GM21723 (cell line): Measurements from ENCODE around the gene LYZ.

ENCODE experiments used
- ATAC-seq: cut with Tn5 transposase; IDR thresholded peaks from one replicate; pipeline ENCODE4 v1.9.1; 2021; ENCODE audit warnings: mild to moderate bottlenecking, moderate library complexity; ENCODE audit not compliant: unreplicated experiment

Gene LYZ

DNA sequence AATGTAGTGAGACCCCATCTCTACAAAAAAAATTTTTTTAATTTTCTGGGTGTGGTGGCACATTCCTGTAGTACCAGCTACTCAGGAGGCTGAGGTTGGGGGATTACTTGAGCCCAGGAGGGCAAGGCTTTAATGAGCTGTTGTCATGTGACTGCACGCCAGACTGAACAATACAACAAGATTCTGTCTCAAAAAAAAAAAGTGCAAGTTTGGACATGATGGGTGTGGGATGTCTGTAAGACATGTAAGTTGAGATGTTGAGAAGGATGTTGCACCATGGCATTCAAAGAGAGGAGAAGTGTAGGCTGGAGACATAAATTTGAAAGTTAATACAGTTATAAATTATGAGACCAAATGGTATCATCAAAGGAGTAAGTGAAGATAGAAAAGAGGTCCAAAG, 34.9 kb downstream of the LYZ start:
- no peak for ATAC-seq

DNA sequence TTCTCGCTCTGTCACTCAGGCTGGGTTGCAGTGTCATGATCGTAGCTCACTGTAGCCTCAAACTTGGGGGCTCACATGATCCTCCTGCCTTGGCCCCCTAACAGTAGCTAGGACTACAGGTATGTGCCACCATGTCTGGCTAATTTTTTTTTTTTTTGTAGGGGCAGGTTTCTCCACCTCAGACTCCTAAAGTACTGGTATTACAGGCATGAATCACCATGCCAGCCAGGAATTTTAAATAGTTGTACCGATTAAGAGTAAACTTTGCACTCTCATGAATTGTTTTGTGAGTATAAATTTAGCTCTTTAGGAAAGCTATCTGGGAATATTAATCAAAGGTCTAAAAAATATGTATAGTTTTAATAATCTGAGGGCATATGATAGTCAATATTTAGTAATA, 36.9 kb downstream of the LYZ start:
- ATAC-seq, result no peak

DNA sequence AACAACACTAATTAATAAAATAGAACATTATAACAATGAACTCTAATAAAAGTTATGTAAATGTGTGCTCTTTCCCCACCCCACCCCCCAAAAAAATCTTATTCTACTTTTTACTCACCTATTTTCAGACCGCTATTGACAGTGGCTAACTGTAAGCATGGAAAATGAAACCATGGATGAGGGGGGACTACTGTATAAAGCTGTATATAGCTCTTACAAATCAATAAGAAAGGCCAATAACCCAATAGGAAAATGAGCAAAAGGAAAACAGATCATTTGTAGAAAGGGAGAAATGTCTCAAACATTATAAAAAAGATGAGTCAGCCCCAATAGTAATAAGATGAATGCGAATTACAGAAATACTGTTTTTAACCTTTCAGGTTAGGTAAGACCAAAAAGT, 38.7 kb downstream of the LYZ start:
- ATAC-seq, result no peak

DNA sequence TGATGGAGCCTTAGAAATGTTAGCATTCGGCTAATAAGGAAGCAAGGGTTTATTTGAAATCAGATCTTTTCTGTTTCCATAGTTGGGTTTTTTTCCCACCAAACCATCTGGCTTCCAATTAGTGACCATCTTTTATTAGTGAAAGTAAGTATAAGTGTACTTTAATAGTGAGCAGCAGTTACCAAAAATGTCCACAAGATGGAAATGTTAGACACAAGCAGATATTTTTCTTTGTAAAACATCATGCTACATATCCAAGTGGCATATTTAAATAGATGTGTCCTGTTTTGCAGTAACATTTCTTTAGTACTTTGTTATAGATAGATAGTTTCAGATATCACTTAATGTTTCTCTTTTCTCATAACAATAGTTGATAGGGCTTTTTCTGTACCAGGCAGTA, 40.2 kb downstream of the LYZ start:
- no peak for ATAC-seq

DNA sequence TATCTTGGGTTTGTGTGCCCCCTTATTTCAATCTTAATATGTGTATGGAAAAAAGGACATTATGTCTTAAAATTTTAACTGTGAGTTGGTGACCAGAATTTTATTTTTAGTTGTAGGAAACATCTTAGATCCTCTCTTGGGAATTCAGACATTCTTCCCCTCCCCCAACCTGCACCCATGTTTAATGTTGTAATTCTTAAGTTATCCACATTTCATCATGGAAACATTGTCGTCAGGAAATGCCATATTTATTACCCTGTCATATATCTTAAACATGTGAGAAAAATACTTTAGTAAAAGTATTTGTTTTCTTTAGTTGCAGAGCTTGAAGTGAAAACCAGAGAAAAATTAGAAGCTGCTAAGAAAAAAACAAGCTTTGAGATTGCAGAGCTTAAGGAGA, 41.6 kb downstream of the LYZ start:
- no peak for ATAC-seq

DNA sequence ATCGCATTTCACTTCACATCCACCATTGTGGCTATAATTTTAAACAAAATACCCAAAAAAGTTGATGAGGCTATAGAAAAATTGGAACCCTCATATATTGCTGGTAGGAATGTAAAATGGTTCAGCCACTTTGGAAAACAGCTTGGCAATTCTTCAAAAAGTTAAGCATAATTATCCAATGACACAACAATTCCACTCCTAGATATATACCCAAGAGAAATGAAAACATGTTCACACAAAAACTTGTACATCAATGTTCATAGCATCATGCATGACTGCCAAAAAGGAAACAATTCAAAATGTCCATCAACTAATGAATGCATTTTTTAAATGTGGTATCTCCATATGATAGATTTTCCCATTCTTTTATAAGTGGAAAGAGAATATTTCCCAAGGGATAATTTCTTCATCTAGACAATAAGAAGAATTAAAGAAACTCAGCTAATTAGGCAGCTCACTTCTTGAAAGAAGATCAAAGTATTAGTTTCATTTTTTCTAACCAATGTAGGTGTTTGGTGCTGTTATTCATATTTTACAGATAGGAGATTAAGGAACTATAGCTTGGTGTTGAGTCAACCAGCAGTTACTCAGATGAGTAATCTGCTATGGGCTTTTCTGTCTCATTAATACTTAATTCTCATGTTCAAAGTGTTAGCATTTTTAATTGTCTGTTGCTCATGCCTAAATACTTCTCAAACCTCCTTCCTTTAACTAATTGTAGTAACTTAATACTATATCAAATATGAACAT, 44.2 kb downstream of the LYZ start:
- no peak for ATAC-seq

DNA sequence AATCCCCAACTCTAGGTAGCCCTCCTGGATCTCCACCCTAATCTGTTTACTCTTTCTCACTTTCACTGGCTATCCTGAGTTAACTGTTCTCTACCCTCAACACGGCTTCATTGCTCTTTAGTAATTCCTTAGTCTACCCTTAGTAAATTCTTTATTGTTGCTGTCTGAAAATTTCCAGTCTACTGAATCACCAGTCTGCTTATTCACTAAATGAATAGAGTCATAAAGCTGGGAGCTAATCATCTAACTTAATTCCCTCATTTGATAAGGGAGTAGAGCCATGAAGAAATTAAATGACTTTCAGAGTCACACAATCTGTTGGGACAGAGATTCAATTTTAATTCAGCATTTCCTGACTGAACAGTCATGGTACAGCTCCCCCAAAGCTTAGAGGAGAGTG, 47.9 kb downstream of the LYZ start:
- no peak for ATAC-seq

DNA sequence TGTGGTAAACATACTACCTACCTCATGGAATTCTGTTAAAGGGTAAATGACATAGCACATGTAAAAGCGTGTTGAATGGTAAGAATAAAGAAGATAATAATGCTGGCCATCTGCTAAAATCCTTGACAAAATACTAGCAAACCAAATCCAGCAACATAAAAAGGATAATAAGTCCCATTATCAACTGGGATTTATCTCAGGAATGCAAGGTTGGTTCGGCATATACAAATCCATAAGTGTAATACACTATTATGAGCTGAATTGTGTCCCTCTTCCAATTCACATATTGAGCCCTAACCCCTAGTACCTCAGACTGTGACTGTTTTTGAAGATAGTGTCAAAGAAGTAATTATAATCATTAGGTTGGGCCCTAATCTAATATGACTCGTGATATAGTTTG, 48.8 kb downstream of the LYZ start:
- ATAC-seq, result no peak

DNA sequence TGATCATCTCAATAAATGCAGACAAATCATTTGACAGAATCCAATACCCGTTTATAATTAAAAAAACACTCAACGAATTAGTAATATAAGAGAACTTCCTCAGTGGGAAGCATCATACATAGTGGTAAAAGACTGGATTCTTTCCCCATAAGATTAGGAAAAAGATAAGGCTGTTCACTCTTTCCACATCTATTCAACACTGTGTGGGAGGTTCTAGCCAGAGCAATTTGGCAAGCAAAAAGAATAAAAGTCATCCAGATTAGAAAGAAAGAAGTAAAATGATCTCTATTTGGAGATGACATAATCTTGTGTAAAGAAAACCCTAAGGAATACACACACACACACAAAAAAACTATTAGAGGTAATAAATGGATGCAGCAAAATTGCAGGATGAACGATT, 49.8 kb downstream of the LYZ start:
- no peak for ATAC-seq

DNA sequence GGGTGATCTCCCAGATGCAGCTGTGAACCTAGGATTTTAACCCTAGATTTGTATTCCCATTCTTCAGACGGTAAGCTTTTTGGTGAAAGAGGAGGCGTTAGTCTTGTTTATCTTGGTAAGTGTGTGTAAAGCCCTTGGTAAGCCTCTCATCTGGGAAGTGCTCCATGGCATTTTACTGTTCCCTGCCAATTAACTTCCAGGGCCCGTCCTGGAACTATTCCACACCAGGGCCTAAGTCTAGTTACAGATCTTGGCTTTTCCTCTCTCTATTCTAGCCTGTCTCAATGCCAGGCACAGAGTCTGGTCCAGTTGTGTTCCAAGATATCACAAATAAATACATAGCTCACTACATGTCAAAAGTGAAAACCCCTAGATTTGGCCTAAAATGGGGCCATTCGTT, 53.8 kb downstream of the LYZ start:
- no peak for ATAC-seq
